GM21786 (cell line): ENCODE measurements around the gene ATG7.
"Not testable (repeated sequence)": the region's sequence is repeated elsewhere in the genome, so short reads cannot be mapped to it uniquely, and the experiment has no call there.

Experiments used
- ATAC-seq: cut with Tn5 transposase; IDR thresholded peaks from one replicate; pipeline ENCODE4 v1.9.1; 2021; ENCODE audit not compliant: unreplicated experiment

Gene ATG7

DNA sequence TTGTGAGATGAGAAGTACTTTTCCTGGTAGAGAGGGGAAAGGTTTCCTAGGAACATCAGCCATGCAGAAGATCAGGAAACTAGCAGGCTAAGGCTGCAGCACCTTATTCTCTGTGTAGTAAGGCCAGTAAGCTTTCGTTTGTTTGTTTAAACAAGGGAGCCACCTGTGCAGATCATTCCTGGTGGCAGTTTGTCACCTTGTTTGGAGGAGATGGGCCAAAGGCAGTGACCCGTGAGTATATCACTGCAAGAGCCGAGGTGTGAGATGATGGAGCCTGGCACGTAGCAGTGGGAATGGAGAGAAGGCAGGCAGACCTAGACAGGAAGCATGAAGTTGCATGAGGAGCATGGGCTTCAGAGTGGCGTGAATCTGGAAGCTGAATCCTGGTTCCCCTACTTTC, 19.6 kb downstream of the ATG7 start:
- no peak for ATAC-seq

GRCh38 chr3:11297126-11297525, 24.9 kb downstream of the ATG7 start:
- no peak for ATAC-seq

DNA sequence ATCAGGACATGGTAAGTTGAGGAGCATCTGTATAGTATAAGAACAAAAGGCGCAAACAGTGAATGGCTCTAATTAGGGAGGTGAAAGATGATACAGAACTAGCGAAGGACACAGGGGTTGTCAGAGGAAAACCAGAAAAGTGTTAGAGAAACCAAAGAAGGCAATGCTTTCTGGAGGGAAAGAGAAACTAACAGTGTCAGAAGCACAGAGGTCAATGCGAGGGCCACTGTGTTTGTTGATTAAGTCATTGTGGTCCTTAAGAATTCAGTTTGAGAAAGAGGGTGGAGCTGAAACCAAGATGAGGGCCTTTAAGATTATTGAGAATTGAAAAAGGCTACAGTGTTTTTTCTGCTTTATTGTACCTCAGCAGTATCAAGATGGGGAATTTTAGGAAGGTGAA, 28.8 kb downstream of the ATG7 start:
- peak; percentile 97 for ATAC-seq

- ATAC-seq: no peak
Observed at GRCh38 chr3:11302444-11302843, 30.2 kb downstream of the ATG7 start.

DNA sequence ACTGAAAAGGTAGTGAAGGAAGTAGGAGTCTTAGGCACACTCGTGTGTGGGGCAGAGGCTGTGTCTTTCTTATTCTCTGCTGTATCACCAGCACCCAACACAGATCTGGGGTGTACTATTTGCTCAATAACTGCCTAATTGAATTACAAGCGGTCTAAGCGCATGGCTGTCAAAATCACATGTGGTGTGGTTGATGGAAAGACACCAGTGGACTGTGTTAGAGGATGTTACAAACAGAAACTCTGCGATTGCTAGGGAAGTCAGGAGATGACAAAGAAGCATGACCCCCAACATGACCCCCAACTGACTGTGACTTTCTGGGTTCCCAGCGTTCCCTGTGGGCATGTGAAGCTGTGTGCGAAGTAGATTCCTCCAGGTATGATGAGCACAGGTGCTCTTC, 32.0 kb downstream of the ATG7 start:
- ATAC-seq: no peak

GRCh38 chr3:11305509-11305908, 33.3 kb downstream of the ATG7 start:
- ATAC-seq: no peak

GRCh38 chr3:11306817-11307589, 34.8 kb downstream of the ATG7 start:
- peak; percentile 76 for ATAC-seq

GRCh38 chr3:11307830-11308432, 35.7 kb downstream of the ATG7 start:
- ATAC-seq: no peak

DNA sequence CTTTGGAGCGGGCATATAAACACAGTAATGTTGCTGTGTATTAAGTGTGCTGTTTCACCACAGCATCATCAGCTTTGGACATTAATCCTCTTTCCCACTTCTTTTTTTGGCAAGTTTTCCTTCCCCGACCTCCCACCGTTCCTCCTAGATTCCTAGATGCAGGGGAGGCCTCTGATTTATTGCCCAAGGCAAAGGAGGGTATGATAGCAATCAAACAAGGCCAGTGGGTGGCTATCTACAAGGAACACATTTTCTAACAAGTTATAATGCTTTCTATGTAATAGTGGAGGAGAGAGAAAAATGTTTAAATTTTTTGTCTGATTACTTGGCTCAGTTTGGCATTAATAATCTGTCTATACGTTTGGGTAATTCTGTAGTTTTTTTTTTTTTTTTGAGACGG, 38.1 kb downstream of the ATG7 start:
- ATAC-seq: no peak

GRCh38 chr3:11312166-11312565, 40.0 kb downstream of the ATG7 start:
- ATAC-seq: no peak

GRCh38 chr3:11317300-11317699, 45.1 kb downstream of the ATG7 start:
- ATAC-seq: no peak

DNA sequence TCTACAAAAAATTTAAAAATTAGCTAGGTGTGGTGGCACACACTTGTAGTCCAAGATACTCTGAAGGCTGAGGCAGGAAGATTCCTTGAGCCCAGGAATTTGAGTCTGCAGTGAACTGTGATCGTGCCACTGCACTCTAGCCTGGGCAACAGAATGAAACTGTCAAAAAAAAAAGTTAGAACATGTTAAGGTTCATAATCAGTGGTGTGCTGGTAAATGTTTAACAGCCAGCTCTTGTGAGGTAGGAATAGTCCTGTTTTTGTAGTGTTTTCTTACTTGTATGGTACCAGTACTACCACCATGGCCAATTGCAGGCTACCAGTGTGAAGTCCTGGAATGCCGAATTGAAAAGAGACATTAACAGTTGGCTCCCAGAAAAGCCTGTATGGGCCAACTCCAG, 50.7 kb downstream of the ATG7 start:
- no peak for ATAC-seq

DNA sequence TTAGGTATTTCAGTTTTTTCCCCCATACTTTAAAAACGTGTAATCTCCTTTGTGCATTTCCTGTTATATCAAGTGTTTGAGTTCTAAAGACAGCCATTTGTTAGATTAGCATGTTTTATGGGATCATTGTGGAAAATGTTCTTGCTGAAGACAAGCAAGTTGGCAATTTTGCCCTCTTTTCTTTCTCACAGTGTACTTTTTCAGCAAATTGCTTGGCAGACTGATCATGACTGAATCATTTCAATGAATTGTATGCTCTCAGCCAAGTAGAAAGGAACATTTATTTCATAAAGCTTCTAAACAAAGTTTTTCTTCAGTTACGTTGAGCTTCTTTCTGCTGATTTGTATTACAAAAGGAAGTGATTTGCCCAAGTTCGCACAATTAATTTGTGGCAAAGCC, 51.6 kb downstream of the ATG7 start:
- ATAC-seq: no peak

GRCh38 chr3:11327619-11328018, 55.4 kb downstream of the ATG7 start:
- no peak for ATAC-seq

DNA sequence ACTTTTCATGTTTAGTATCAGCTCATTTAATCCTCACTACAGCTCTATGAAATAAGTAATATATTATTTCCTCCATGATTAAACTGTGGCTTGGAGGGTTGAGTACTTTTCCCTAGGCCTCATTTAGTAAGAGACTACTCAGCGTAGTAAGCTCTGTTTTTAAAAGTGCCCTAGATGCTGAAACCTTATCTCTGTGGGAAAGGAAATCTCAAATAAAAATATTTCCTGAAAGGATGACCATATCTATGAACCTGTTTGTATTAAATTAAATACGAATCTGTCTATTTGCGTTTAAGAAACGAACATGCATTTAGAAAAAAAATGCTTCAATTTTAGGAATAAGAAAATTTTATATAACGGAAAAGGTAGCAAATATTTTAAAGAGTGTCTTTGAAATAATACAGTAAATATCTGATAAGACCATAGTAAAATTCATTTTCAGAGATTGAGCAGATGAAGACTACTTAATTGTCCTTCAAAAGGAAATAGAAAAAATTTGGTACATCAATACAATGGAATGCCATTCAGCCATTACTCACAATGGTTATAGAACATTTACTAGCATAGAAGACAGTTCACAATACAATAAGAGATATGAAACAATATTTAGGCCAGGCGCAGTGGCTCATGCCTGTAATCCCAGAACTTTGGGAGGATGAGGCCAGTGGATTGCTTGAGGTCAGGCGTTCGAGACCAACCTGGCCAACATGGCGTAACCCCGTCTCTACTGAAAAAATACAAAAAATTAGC, 56.2 kb downstream of the ATG7 start:
- ATAC-seq: no peak

DNA sequence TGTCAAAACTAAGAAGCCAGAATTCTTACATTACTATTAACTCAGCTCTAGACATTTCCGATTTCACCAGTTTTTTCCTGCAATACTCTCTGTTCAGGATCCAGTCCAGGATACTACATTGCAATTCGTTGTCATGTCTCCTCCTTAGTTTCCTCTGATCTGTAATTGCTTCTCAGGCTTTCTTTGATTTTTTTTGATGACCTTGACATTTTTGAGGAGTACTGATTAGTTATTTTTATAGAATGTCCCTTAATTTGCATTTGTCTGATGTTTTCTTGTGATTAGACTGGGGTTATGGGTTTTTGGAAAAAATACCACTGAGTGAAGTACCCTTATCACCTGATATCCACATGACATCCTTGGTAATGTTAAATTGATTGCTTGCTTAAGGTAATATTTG, 57.6 kb downstream of the ATG7 start:
- no peak for ATAC-seq

DNA sequence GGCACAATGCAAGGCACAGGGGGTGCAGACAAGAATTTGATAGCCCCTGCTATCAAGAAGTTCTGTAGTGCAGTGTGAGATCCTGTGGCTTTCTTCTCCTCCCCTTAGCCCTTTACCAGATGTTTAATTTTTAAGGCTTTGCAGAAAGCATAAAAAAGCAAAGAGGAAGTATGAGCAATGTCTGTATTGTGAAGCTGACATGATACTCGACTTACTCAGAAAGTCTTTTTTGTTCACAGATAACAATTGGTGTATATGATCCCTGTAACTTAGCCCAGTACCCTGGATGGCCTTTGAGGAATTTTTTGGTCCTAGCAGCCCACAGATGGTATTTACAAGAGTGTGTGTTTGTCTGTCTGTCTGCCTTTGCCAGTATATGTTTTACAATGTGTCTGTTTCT, 58.9 kb downstream of the ATG7 start:
- ATAC-seq: no peak

DNA sequence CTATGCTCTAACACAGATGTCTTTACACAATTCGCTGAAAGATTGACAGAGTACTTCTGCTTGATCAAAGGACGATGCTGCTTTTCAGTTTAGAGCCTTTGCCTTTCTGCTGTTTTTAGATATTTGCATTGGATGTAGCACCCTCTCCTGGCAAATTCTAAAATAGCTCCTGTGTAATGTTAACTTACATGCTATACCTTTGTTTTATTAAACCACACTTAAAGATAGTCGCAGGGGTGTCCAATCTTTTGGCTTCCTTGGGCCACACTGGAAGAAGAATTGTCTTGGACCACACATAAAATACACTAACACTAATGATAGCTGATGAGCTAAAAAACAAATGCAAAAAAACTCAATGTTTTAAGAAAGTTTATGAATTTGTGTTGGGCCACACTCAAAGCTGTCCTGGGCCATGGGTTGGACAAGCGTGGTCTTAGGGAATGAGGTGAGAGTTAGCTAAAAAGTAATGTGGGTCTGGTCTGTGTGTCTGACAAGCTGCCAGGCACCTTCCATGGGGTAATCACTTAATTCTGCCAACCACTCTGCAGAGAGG, 62.9 kb downstream of the ATG7 start:
- no peak for ATAC-seq

DNA sequence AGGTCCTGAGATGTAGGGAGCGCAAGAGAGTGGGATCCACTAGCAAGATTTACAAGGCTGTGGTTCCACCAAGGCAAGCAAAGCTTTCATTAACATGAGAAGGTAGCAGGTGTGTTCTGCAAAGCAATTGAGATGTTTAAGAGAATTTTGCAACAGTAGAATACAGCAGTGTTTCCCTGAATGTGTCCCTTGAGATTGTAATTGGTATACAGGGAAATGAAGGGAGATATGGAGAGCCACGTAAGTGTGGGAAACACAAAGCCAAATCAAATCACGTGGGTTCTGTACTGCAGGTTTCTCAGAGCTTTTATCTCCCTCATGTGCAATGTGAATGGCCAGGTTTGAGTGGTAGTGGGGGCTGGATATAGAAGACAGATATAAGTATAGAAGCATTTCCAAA, 67.3 kb downstream of the ATG7 start:
- no peak for ATAC-seq

DNA sequence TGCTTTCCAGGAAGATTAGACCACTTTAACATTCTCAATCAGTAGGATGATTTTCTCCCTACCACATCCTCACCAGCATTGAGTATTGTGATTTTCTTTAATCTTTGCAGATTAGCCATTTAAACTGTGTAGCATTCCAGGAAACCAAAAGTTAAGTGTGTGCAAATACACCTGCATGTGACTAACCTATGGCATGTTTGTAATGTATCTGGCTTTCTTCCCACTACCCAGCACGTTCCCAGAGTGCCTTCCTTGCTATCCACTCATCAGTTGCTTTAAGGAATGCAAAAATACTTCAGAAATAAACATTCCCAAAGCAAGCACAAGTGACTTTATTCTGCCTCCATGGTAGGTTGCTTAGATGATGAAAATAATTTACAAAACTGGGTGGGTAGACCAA, 74.2 kb downstream of the ATG7 start:
- no peak for ATAC-seq

GRCh38 chr3:11348877-11349276, 76.7 kb downstream of the ATG7 start:
- not testable (repeated sequence) for ATAC-seq

- no peak for ATAC-seq
Observed at GRCh38 chr3:11349446-11349845, 77.2 kb downstream of the ATG7 start.
